NCI-H1930 (cell line): Measurements from ENCODE around the gene AUTS2.

ENCODE experiments used
- DNase-seq, 2 experiments: peaks; one replicate each; lab custom pipeline; 2025; lab: John Stamatoyannopoulos, UW

Gene AUTS2

GRCh38 chr7:69598081-69598486 lies at the start of gene AUTS2:
Gene AUTS2, plus strand, starts transcription at chr7:69598475. Its CDS starts 1,179 bp downstream, at chr7:69599654.
- DNase-seq, result peak; percentile 97 to 99

GRCh38 chr7:69550991-69551390 lies 47.3 kb upstream of the AUTS2 start:
- no peak for DNase-seq

- DNase-seq, result no peak
Observed at GRCh38 chr7:69553190-69553589, 45.1 kb upstream of the AUTS2 start.

DNA sequence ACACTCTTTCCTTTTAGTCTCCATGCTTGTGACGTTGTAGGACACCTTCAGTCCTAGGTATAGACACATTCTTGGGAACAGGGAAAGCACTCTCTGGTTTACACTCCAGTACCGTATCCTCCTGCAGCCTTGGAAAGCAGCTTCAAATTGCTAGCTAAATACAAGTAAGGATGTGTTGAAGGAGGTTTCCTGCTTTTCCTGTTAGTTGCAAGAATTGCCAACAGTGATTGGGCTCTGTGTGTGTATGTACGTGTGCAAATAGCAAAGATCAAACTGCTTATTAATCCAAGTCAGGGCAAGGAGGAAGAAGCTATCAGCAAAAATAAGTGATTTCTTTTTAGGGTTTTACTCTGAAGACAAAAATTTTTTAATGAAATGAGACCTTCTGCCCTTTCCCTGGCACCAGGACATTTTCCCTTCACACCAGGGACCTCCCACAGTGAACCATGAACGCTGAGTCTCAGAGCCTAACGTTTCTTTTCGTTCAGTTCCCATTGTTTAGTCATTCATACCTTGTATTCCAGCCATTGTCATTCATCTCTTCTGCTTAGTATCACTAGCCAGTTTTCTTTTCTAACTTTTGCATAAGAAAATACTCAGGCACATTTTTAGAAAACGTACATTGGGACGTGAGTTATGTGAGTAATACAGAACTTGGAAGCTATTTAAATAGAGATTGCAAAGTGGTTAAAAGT lies 36.9 kb upstream of the AUTS2 start:
- no peak for DNase-seq

DNA sequence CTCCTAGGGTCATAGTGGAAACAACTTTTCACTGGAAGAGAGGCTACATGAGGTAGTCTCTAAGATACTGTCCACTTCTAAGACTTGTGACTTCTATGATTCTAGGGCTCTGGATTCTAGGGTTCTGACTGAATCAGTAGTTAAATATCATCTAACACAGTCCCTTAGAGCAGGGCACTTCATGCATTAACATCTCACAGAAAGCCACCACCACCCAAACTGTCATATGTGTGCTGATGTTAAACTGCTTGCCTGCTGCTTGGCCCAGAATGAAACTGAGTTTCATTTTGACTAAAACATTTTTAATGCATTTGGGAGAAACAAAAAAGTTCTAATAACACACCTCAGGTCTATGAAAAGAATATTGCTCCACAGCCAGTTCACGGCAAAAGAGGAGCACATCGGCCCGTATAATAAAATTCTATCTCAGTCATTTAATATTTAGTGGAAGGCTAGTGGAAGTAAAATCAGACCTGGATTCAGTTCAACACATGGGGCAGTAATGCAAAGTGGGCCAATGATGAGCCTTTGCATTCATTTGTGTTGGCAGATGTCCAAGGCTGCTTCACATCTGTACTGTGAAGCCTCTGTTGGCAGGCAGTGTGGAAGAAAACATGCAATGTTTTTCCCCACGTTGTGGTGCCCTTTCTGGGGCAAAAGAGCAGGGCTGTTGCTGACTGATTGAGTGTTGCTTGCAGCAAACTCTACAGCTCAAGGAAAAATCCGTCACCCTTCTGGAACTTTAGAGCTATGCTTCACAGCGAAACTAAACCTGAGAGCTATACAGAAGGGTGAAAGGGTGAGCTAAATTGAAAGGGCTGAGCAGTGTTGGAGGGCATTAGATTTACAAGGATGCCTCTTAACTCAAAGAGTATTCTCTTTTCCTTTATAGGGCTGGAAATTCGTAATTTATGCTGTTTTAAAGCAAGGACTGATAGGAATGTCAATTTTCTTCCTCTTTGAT lies 33.5 kb upstream of the AUTS2 start:
- DNase-seq, result no peak

DNA sequence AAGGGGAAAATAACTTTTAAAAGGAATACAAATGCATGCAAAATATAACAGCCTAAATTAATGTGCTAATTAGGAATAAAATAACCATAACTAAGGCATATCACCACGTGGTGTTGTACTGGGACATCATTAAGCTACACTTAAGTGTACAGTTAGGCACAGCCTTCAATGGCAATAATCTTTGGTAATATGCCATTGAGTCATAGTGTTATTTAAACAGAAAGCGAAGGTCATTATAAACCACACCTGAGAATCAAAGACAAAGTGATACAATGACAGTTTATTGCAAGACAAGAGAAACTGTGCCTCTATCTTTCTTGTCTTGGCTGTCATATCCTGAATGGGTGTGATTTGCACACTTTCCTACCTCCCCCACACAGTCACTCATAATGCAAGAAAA lies 30.5 kb upstream of the AUTS2 start:
- DNase-seq, result no peak

DNA sequence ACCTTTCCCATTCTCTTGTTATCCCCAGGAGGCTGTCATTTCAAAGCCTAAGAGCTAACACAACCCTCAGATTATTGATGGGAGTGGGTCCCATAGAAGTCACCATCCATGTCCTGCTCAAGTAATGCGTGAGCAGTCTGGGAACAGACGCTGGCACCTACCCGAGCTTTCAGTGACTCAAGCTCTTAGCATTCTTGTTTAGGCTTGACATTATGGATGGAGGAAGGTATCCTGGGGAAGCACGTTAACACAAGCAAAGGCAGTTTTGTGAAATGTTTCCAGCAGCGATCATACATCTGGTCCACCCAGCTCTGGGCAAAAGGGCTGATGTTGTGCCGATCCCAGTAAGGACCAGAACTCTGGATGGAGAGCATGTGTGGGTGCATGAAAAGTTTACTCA lies 30.0 kb upstream of the AUTS2 start:
- DNase-seq, result no peak

GRCh38 chr7:69575651-69576050 lies 22.6 kb upstream of the AUTS2 start:
- DNase-seq, result no peak

DNA sequence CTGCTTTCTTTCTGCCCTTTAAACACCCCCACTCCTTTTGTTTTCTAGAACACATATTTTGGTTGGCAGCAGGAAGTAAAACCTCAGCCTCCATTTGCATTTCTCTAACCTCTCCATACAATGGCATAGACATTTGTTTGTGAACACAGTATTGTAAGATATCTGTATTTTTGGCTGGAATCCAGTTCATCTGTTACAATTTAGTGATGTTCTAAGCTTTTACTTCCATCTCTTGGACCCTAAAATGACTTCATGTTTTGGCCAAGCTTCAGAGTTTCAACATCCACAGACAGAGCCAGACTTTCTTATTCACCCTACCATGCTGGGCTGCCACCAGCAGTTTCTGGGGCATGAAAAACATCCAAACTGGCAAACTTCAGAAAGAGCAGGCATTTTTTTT lies 21.1 kb upstream of the AUTS2 start:
- no peak for DNase-seq

- DNase-seq, result no peak
Observed at GRCh38 chr7:69585169-69585568, 13.1 kb upstream of the AUTS2 start.

- DNase-seq, result no peak
Observed at GRCh38 chr7:69586321-69586720, 12.0 kb upstream of the AUTS2 start.

DNA sequence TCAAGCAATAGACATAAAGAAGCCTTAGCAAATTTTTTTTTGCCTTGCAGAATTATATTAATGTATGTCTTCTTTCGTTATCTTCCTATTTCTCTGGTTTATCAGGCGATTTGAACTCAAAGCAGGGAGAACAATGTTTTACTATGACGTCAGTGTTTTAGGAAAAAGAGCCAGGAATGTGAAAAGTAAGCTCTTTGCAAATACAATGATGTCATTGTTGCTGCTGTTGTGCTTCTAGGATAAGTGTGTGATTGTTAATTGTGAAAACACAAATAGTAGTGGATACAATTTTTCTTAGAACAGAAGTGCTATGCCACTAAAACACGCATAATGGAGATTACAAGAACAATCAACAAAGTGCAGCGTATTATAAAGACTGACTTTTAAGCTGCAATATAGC lies 9.5 kb upstream of the AUTS2 start:
- no peak for DNase-seq

GRCh38 chr7:69591805-69592204 lies 6.5 kb upstream of the AUTS2 start:
- no peak for DNase-seq

DNA sequence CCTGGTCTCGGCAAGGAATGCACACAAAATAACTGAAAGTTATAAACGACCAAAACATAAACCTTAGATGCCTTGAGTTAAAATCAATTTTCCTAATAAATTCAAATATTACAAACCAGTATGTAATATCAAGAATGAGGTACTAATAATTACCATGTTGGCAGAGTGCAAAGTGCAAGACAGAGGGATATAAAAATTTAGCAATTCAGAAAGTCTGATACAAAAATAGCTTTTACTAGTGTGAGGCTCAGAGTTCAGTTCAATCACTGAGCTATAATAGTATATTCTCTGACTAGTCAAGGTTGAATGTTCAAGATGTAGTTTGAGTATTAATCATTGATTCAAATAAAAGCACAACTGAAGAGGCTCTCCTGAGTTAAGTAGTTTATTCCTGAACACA lies 4.8 kb upstream of the AUTS2 start:
- no peak for DNase-seq

DNA sequence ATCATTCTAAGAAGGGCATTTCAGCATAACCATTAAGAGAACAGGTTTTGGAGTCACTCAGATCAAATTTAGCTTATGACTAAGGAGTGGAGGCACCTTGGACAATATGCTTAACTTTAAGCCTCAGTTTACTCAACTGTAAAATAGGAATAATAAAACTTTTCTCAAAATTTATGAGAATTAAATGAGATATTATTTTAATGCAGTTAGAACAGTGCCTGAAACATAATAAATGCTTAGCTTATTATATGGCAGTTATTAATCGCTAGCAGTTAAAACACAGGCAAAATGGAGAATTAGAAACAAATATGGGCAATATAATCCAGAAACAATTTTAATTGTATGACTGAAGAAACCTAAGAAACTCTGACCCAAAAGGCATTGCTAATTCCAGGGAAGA lies 2.9 kb upstream of the AUTS2 start:
- no peak for DNase-seq

DNA sequence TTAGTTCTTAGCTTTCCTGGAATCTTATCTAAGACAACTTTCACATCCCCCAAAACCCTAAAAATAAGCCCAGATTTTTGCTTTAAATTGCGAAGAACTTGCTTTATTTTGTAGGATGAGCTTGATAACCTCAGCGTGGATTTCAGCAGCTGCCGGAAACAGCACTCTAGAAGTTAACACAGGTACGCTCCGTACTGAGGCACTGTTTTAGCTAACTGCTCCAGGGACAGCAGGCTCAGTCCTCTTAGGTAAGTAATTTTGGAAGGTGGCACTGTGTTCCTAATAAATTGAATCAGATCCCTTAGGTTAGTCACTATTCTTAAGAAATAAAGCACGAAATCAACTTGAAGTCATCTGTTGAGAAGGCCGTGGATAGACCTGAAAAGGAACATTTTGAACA lies 2.2 kb upstream of the AUTS2 start:
- DNase-seq, result no peak

DNA sequence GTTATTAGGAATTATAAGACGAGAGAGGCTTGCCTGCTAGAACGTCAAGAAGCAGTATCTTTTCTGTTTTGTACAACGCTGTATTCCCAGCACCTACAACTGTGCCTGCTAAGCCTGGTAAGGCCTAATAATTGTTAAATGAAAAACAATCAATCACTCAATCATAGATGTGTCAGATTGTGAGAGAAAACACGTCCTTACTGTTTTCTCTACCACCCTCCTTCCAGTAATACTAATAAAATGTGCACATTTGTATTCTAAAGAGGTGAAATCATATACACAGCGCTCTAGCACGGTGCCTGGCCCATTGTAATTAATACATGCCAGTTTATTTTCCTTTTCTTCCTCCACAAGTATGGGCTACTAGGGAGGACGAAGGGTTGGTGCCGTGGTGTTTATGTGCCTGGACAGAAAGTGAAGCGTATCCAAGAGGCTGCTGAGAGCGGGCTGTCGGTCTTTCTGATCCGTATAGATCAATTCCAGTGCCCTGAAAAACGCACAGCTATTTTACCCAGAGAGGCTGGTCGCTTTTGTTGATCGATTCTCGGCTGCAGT lies 1.5 kb upstream of the AUTS2 start:
- DNase-seq, result no peak

GRCh38 chr7:69597278-69598076 lies 798 bp upstream of the AUTS2 start:
- peak; percentile 36 to 53 for DNase-seq

DNA sequence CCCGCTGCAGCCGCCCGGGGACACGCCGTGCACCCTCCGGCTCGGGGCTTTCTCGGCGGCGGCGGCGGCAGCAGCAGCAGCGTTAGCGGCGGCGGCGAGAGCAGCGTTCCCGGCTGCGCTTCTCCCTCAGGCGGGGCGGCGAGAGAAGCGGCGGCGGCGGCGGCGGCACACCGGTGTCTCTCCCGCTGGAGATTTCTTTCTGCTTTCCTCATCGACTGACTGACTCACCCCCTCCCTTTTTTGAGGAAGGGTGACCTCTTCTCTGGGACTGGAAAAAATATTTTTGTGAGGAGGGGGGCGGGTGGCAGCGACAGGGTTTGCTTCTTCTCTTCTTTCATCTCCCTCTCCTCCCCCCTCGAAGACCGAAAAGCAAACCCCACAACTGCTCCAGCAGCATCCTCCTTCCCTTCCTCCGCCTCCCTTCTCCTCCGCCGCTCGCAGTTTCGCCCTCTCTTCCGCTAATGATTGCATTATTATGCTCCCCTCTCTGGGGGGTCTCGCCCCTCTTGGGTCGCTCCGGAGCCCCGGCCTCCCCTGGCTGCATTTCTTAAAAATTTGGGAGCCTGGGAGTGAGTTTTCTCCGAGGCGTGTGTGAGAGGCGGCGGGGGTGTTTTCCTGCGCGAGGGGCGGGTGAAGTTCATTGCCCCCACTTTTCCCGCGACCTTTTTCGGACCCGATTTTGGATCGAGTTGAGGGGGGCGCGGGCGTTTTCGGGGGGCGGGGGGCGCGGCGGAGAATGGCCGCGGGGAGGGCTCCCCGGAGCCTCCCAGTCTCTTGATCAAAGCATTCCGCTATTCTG lies 411 bp downstream of the AUTS2 start:
- peak in 1 of 2 experiments; percentile 57 for DNase-seq

DNA sequence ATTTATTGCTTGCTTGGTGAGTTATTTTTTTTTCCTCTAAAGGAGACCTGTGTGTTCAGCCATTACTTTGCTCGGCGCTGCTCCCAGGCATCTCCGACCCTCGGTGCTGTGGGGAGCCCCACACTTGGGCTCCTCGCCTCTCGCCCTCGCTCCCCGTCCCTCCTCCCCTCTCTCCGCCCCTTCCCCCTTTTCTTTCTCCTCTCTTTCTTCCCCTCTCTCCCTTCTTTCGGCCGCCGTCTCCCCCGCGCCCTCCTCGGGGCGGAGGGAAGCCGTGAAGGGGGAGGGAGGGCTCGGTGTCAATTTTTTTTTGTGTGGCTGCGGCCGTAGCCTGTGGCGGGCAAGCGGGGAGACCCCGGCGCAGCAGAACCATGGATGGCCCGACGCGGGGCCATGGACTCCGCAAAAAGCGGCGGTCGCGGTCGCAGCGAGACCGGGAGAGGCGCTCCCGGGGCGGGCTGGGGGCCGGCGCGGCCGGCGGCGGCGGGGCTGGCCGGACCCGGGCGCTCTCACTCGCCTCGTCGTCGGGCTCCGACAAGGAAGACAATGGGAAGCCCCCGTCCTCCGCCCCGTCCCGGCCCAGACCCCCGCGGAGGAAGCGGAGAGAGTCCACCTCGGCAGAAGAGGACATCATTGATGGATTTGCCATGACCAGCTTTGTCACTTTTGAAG lies 1.1 kb downstream of the AUTS2 start:
- DNase-seq, result peak in 1 of 2 experiments; percentile 21
